HG03103 (cell line): ENCODE data around the gene TCP10L.
"Not testable (repeated sequence)": the region's sequence is repeated elsewhere in the genome, so short reads cannot be mapped to it uniquely, and the experiment has no call there.

Experiments
- ATAC-seq: cut with Tn5 transposase; IDR thresholded peaks from one replicate; pipeline ENCODE4 v1.9.1; 2021; ENCODE audit warnings: low read depth; ENCODE audit not compliant: unreplicated experiment

Gene TCP10L

DNA sequence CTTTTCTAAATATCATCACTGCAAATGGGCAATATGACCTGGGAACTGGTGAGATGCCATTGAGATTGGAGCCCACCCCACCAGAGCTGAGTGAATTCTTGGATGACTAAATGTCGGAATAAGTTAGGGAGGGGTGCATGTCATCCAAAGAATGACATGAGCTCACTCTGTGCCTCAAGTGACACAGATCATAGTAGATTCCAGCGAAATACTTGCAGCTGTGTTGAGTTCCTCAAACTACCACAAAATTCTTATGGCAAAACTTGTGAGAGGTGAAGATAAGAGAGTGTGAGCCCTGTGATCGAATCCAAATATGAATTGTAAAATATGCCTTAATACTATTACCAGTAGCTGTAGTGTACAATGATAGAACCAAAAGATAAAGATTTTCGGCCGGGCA, 2.3 kb upstream of the TCP10L start:
- no peak for ATAC-seq

DNA sequence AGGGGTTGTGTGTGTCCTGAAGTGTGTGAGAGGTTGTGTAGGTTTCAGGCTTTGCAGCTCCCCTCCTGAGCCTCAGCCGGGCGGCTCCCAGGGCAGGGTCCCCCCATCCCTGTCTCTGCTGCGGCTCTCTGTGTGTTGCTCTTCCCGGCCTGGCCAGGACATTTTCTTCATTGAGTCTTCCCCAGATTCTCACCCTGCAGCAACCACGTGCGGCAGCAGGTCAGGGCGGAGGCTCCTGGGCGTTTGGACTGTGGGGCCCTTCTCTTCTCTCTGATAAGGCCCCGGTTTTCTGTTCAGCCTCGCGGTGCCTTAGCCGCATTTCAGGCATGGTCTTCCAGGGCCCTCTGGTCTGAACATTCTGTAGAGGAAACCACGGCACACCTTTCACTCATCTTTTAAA, 1.8 kb upstream of the TCP10L start:
- ATAC-seq, result no peak

DNA sequence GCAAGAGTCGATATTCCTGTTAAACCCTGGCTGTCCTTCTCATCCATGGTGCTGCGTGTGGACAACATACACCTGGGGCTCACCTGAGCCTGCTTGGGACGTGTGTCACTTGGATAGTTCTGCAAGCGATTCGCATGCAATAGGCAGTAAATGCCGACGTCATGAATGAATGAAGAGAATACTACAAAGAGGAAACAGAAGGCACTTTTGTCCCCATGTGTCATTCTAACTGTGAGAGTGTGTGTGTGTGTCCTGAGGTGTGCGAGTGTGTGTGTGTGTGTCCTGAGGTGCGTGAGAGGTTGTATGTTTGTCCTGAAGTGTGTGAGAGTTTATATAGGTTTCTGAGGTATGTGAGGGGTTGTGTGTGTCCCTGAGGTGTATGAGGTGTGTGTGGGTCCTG, 647 bp upstream of the TCP10L start:
- no peak for ATAC-seq

DNA sequence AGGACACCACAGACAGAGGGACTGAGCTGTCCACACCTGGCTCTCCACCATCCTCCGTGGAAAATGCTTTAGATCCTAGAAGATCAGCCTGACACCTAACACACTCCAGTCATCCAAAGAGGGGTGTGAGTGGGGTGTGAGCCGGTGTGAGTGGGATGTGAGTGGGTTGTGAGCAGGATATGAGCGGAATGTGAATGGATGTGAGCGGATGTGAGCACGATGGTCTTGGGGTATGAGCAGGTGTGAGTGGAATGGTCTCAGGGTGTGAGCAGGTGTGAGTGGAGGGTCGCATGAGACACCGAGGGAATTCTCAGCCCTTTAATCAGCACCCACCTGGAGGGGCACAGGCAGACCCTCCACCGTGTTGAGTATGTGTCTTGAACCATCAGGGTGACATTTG, 851 bp downstream of the TCP10L start:
- ATAC-seq, result no peak

DNA sequence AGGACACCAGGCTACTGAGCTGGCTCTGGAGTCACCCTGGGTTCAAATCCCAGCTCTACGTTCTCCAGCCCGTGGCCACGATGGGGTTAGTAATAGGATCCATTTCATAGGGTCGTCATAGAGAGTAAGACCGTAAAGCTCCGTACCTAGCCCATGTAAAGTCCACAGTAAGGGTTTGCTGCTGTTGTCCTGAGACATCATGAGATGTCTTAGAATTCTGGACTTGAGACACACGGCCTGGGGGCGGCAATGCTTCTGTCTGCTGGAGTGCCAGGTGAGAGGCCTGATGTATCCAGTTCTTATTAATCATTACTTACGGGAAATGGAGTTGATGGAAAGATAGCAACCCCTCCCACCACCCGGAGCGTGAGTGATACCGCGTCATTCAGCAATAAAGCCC, 3.6 kb downstream of the TCP10L start:
- ATAC-seq, result no peak

DNA sequence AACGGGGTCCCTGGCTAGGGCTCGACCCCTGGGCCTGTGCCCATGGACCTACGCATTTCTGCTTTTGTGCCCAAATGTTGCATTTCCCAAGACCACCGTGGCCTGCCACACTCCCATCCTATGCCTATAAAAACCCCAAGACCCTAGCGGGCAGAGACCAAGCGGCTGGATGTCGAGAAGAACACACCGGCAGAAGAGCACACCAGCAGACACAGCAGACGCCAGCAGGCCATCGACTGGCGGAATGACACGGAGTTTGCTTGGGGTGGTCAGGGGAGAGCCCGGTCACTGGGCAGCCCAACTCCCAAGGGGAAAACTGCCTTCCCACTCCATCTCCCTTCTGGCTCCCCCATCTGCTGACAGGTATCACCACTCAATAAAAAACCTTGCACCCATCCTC, 4.4 kb downstream of the TCP10L start:
- no peak for ATAC-seq

DNA sequence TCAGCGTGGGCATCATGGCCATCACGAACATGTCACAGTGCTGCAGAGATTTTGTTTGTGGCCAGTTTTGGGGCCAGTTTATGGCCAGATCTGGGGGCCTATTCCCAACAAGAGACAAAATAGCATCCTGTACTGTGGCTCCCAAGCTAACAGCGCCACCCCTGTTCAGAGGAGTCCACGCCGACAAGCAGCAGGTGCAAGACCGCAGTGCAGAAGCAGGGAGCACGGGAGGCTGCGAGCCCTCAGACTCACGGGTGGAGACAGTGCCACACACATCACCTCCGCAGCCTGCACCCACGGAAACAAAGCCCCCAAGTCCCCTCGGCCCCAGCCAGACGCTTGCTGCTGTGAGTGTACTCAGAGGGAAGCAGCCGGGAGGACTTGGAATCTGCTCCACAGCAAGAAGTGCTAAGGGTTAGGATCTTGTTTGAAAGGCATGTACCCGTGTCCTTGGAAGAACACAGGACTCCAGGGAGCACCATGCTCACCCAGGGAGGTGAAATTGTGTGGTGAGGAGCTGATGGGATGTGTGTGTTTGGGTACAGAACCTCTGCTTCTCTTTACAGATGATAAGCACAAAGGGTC, 7.1 kb downstream of the TCP10L start:
- no peak for ATAC-seq

DNA sequence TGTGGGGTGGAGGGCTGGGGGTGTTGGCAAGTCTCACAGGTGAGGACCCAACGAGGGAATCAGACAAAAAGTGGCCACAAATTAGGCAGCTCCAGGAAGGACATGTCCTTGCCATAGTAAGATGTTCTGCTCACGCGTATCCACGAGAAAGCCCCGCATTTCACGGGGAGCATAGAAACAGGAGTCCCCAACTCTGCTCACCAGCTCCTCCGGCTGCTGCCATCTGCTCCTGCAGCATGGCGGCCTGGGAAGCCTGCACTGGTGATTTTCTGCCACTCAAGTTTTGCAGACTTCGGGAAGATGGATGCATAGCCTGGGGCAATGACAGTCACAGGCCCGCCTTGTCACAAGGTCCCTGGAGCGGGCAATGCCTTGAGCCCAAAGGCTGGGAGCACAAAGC, 9.3 kb downstream of the TCP10L start:
- ATAC-seq, result no peak

DNA sequence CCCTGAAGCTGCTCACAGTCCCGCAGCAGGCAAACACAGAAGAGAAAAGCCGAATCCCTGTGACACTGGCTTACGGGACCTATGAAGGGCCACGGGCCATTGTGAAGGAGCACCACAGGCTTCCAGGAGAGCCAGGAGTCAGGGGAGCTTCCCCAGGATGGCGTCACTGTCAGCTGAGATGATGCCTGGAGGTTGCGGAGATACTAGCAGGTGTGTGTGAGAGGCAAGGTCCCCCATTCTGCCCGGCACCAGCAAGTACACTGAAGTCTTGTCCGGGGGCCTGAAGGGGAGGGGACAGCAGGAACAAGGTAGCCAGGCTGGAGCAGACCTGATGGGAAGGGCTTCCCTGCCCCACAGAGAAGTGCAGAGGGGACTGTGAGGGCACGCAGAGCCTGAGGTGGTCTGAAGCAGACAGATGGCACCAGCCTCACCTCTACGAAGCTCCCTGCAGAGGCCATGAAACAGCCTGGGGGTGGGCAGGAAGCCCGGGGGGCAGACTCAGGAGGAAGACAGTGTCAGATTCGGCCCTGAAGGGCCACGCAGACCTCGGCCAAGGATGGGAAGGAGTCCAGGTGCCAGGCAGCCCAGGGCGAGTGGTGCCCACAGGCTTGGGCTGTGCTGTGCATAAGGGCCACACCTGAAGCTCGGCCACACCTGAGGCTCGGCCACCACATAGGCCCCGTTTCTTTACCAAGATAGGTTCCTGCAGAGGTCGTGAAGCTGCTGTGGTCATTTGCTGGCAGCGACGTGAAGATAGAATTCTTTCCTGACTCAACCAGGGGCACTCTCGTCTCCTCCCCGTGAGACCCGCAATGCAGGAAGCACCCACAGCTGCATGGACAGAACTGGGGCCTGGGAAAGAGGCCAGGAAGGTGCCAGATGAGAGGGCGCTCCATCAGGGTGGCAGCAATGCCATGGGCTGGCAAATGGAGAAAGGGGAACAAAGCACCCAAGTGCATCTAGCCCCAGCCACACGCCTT, 10.1 kb downstream of the TCP10L start:
- no peak for ATAC-seq

DNA sequence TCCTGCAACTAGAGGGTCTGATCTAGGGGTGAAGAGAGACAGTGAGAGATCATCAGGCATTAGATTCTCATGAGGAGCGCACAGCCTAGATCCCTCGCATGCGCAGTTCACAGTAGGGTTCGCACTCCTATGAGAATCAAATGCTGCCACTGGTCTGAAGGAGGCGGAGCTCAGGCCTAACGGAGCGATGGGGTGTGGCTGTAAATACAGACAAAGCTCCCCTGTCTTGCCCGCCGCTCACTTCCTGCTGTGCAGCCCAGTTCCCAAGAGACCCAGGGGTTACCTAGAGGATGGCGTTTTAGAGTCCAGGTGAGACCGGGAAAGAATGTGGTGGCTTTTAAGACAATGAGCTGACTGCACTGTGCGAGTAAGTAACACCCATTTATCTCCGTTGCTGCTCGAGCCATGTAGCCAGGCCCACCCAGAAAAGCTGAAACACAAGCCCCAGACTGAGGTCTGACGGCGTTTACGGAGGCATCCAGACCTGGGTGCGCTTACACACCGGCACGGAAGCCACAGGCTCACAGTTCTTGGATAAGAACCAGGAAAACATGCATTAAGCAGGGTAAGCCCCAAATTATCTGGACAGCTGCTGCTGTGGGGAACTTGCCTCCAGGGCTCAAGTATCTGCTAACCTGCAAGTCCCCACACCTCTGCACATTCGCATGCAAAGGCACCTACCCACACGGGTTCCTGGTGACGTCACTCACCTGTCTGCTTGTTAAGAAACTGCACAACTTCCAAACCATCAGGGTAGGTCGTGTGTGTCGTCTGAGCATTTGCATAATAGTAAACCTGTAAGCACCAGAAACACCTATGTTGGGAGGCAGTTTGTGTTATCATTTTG, 12.5 kb downstream of the TCP10L start:
- ATAC-seq, result no peak

DNA sequence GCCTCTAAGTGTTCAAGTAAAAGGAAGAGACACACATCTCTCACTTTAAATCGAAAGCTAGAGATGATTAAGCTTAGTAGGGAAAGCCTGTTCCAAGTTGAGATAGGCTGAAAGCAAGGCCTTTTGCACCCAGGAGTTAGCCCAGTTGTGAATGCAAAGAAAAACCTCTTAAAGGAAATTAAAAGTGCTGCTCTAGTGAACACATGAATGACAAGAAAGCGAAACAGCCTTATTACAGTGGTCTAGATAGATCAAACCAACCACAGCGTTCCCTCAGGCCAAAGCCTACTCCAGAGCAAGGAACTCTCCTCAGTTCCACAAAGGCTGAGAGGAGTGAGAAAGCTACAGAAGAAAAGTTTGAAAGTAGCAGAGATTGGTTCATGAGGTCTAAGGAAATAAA, 14.9 kb downstream of the TCP10L start:
- ATAC-seq, result no peak

DNA sequence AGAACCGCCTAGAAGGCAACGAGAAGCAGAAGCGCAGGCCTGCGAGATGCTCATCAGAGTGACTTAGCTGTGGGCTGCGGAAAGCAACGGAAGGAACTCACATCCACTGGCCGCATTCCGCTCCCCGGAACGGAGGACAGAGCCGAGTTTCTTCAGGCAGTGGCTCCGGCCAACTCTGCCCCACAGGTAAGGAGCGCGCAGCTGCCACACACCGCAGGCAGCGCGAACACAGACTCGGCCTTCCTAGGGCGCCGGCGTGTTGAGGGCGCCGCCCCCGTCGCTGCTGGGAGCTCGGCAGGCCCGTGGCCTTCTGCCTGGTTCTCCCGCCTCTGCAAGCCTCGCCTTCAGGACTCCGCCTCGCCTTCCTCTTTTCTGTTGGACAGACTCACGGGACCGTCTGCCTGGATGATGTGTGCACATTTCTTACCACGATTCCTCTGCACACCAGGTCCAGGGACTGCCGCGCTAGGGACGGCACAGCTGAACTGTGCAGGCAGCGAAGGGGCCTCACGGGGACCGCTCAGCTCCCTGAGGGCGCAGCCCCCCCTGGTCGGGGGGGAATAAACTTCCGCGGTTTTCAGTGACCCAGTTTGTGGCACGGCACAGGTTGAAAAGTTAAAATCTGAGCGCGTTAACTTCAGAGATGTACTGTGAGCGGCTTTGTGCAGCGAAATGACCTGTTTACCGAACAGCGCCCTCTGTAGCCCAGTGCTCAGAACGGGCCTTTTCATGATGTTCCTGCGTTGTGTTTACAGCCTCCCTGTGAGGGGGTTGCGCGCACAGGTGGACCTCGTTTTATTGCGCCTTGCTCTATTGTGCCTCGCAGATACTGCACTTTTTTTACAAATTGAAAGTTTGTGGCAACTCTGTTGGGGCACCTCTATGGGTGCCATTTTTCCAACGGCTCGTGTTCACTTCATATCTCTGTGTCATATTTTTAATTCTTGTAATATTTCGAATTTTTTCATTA, 15.8 kb downstream of the TCP10L start:
- peak; percentile 75 for ATAC-seq

DNA sequence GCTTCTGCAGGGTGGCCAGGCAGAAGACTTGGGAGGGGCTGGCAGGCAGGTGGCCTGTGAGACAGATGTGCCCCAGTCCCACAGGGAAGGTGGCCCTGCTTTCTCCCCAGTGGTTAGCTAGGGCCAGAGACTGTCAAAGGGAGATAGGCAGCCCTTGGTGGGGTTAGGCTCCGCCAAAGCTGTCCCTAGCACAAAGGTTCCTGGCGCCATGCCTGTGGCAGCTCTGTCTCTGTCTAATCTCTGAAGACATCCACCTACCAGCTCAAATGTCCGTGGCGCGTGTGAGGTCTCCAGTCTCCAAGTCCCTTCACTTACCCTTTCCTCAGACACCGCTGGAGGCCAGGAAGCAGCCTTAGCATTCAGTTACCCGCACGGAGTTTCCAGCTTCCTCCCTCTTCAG, 17.7 kb downstream of the TCP10L start:
- ATAC-seq, result no peak

DNA sequence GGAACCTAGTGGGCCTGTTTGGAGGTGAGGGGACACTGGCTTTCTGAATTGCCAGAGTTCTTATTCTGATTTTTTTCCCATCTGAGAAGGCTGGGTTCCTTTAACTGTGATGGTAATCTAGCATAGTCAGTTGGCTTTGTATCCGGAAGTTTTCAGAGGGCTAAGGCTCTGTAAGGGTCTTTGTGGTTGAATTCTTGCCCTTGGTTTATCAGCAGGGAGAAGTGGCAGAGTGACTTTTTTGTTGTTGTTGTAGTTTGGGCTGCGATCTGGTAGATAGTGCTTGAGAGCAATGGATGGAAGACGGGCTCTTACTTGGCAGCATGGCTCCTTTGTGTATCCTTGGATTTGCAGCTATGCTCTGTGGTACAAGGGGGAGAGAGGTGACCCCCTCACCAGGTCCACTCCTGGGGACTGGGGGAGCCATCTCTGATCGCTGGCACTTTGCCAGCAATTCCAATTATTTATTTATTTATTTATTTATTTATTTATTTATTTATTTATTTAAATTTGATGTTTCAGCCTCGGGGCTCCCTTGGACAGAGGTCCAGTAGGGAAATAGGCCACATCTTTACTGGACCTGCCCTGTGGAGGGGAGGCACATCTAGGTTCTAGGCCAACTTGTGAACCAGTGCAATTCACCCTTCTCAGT, 18.5 kb downstream of the TCP10L start:
- no peak for ATAC-seq

DNA sequence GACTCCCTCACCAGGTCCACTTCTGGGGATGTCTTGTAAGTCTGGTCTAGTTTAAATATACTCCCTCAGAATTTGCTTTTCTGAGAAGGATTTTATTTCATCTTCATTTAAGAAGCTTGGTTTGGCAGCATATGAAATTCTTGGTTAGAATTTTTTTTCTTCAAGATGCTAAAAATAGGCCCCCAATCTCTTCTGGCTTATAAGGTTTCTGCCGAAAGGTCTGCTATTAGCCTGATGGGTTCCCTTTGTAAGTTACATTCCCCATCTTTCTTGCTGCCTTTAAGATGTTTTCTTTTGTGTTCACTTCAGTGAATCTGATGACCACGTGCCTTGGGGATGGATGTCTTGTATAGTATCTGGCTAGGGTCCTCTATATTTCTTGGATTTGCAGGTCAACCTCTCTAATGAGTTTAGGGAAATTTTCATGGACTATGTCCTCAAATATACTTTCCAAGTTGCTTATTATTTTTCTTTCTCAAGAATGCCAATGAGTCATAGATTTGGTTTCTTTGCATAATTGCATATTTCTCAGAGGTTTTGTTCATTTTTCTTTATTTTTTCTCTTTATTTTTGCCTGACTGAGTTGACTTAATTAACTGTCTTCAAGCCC, 19.4 kb downstream of the TCP10L start:
- no peak for ATAC-seq

DNA sequence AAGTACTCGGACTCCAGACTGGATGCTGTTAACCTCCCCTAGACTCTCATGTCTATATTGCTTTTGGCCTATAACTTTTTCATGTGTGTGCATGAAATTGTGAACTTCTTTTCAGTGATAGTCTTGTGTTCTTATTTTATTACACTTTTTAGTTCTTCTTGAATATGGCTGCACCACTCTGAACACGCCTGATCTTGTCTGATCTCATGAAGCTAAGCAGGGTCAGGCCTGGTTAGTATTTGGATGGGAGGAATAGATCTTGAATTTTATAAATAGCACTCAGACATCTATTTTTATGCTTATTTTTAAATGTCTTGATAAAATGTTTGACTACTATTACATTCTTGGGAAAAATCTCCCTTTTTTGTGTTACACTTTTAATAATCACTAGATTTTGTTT, 22.4 kb downstream of the TCP10L start:
- no peak for ATAC-seq

DNA sequence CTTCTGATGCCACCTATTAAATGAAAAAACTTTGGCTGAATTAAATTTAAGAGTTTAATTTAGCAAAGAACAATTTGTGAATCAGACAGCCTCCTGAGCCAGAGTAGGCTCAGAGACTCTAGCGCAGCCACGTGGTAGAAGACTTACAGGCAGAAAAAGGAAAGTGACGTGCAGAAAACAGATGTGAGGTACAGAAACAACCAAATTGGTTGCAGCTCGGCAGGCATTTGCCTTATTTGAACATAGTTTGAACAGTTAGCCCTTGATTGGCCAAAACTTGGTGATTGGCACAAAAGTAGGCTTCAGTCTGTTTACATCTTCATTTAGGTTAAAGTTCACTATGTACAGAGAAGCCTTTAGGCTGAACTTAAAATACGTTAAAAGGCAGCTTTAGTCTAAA, 22.9 kb downstream of the TCP10L start:
- no peak for ATAC-seq

DNA sequence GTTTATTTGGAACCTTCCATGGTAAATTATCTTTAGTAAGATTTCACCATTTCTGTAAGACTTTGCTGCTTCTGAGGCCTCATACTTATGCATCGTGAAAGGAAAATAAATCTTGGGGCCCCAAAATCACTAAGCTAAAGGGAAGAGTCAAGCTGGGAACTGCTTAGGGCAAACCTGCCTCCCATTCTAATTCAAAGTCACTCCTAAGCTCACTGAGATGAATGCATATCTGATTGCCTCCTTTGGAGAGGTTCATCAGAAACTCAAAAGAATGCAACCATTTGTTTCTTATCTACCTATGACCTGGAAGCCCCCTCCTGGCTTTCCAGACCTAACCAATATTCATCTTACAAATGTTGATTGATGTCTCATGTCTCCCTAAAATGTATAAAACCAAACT, 23.8 kb downstream of the TCP10L start:
- not testable (repeated sequence) for ATAC-seq

DNA sequence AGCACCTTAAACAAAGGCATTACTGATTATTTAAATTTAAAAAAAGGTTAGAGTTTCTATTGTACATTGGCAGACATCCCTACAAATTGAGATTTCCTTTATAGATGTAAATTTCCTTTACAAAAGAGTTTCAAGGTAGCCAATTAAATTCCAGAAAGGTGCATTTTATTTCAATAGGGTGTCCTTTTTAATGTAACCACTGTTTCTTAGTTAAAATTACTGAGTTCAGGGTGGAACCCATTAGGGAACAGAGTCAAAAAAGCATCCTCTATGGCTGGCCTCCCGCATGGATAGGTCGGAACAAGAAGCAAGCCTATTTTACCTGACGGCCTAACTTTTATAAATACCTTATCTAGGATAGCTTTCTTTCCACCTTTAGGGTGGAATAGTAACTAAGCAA, 24.4 kb downstream of the TCP10L start:
- ATAC-seq, result no peak
